T-helper 1 cell treated with Interleukin-12 subunit alpha and Interleukin-12 subunit beta and Interleukin-4 antibody, amounts not matched to agents 30 μg/mL and 1 μg/mL, for 36 hours (primary cell): ENCODE data around the gene EXTL2.
"Not testable (repeated sequence)": the region's sequence is repeated elsewhere in the genome, so short reads cannot be mapped to it uniquely, and the experiment has no call there.

Experiments
- H3K27ac Mint-ChIP-seq: one replicate; pipeline ENCODE4 v1.8.0; 2021; ENCODE audit warnings: mild to moderate bottlenecking, mixed read lengths
- H3K27me3 Mint-ChIP-seq: one replicate; pipeline ENCODE4 v1.8.0; 2021; ENCODE audit warnings: low read depth, mixed read lengths
- H3K36me3 Mint-ChIP-seq: one replicate; pipeline ENCODE4 v1.8.0; 2021; ENCODE audit warnings: low read depth, mixed read lengths
- H3K4me1 Mint-ChIP-seq: one replicate; pipeline ENCODE4 v1.8.0; 2021; ENCODE audit warnings: low read depth, mixed read lengths
- H3K4me3 Mint-ChIP-seq: one replicate; pipeline ENCODE4 v1.8.0; 2021; ENCODE audit warnings: mild to moderate bottlenecking, moderate library complexity, mixed read lengths
- H3K9me3 Mint-ChIP-seq: one replicate; pipeline ENCODE4 v1.8.0; 2021; ENCODE audit warnings: mixed read lengths

EXTL2 gene

GRCh38 chr1:100894603-100895539, at the start of gene EXTL2:
TSS of gene EXTL2 (minus strand) at chr1:100894842. CDS start at chr1:100888757, 6,085 bp downstream.
- Mint-ChIP-seq H3K27me3 (peaks cover 3% of the 10 kb centered on the region), H3K4me1 (peaks cover 38% of the 10 kb centered on the region), H3K27ac (peak within 1 kb of the TSS; percentile 98)

GRCh38 chr1:100943533-100943932, 48.9 kb upstream of the EXTL2 start:
- no peak overlapping the region for H3K27ac Mint-ChIP-seq

More at GRCh38 chr1:100894603-100895539, at the start of gene EXTL2:
- Mint-ChIP-seq H3K36me3 (peaks cover 29% of the 10 kb centered on the region), H3K9me3 (peaks cover 11% of the 10 kb centered on the region), H3K4me3 (peak within 1 kb of the TSS; percentile 95)

GRCh38 chr1:100942304-100943046, 47.8 kb upstream of the EXTL2 start:
- peaks cover 39% of the 10 kb centered on the region for H3K4me1 Mint-ChIP-seq
- peak overlapping the region; percentile 96 for H3K27ac Mint-ChIP-seq
- peaks cover 81% of the 10 kb centered on the region for H3K36me3 Mint-ChIP-seq
- peak overlapping the region; percentile 62 for H3K4me3 Mint-ChIP-seq
- peaks cover 3% of the 10 kb centered on the region for H3K27me3 Mint-ChIP-seq
- peaks cover 36% of the 10 kb centered on the region for H3K9me3 Mint-ChIP-seq

More at GRCh38 chr1:100943533-100943932, 48.9 kb upstream of the EXTL2 start:
- H3K36me3 Mint-ChIP-seq, result peaks cover 82% of the 10 kb centered on the region
- H3K4me1 Mint-ChIP-seq, result peaks cover 45% of the 10 kb centered on the region
- H3K27me3 Mint-ChIP-seq, result peaks cover 3% of the 10 kb centered on the region
- peaks cover 46% of the 10 kb centered on the region for H3K9me3 Mint-ChIP-seq
- H3K4me3 Mint-ChIP-seq, result no peak overlapping the region

- Mint-ChIP-seq H3K27me3 (peaks cover 3% of the 10 kb centered on the region), H3K36me3 (peaks cover 80% of the 10 kb centered on the region), H3K27ac (peak overlapping the region; percentile 96), H3K9me3 (peaks cover 28% of the 10 kb centered on the region), H3K4me1 (peaks cover 34% of the 10 kb centered on the region), H3K4me3 (peak overlapping the region; percentile 62)
These were observed 47.1 kb upstream of the EXTL2 start for GRCh38 chr1:100941580-100942216.

- H3K4me3 Mint-ChIP-seq, result peak overlapping the region; percentile 55
- peaks cover 22% of the 10 kb centered on the region for H3K9me3 Mint-ChIP-seq
- peaks cover 3% of the 10 kb centered on the region for H3K27me3 Mint-ChIP-seq
- H3K36me3 Mint-ChIP-seq, result peaks cover 80% of the 10 kb centered on the region
- peak overlapping the region; percentile 96 for H3K27ac Mint-ChIP-seq
- peaks cover 37% of the 10 kb centered on the region for H3K4me1 Mint-ChIP-seq
These were observed 46.5 kb upstream of the EXTL2 start for GRCh38 chr1:100941098-100941527.

- no peak overlapping the region for H3K4me3 Mint-ChIP-seq
- H3K27me3 Mint-ChIP-seq, result peaks cover 3% of the 10 kb centered on the region
- peaks cover 30% of the 10 kb centered on the region for H3K4me1 Mint-ChIP-seq
- H3K27ac Mint-ChIP-seq, result no peak overlapping the region
- H3K9me3 Mint-ChIP-seq, result peaks cover 8% of the 10 kb centered on the region
- peaks cover 76% of the 10 kb centered on the region for H3K36me3 Mint-ChIP-seq
These were observed 41.7 kb upstream of the EXTL2 start for GRCh38 chr1:100936194-100936967.

GRCh38 chr1:100933555-100933954, 38.9 kb upstream of the EXTL2 start:
- H3K27ac Mint-ChIP-seq, H3K27me3 Mint-ChIP-seq, H3K4me3 Mint-ChIP-seq, H3K9me3 Mint-ChIP-seq: not testable (repeated sequence)
- Mint-ChIP-seq H3K4me1 (peaks cover 35% of the 10 kb centered on the region), H3K36me3 (peaks cover 61% of the 10 kb centered on the region)

- Mint-ChIP-seq H3K9me3 (peaks cover 8% of the 10 kb centered on the region), H3K27me3 (no peaks in the 10 kb centered on the region), H3K27ac (no peak overlapping the region), H3K36me3 (peaks cover 44% of the 10 kb centered on the region), H3K4me1 (peaks cover 35% of the 10 kb centered on the region), H3K4me3 (no peak overlapping the region)
These were observed 37.1 kb upstream of the EXTL2 start for GRCh38 chr1:100931716-100932115.

GRCh38 chr1:100930494-100930893, 35.9 kb upstream of the EXTL2 start:
- no peaks in the 10 kb centered on the region for H3K27me3 Mint-ChIP-seq
- peak overlapping the region; percentile 15 for H3K4me3 Mint-ChIP-seq
- no peak overlapping the region for H3K27ac Mint-ChIP-seq
- peaks cover 13% of the 10 kb centered on the region for H3K9me3 Mint-ChIP-seq
- peaks cover 34% of the 10 kb centered on the region for H3K36me3 Mint-ChIP-seq
- peaks cover 36% of the 10 kb centered on the region for H3K4me1 Mint-ChIP-seq

- Mint-ChIP-seq H3K4me1 (peaks cover 41% of the 10 kb centered on the region), H3K36me3 (peaks cover 31% of the 10 kb centered on the region), H3K4me3 (no peak overlapping the region), H3K27me3 (no peaks in the 10 kb centered on the region), H3K27ac (no peak overlapping the region), H3K9me3 (peaks cover 11% of the 10 kb centered on the region)
These were observed 33.5 kb upstream of the EXTL2 start for GRCh38 chr1:100928128-100928527.

- peaks cover 28% of the 10 kb centered on the region for H3K36me3 Mint-ChIP-seq
- H3K4me3 Mint-ChIP-seq, result no peak overlapping the region
- H3K4me1 Mint-ChIP-seq, result peaks cover 41% of the 10 kb centered on the region
- peaks cover 11% of the 10 kb centered on the region for H3K9me3 Mint-ChIP-seq
- no peak overlapping the region for H3K27ac Mint-ChIP-seq
- no peaks in the 10 kb centered on the region for H3K27me3 Mint-ChIP-seq
These were observed 32.6 kb upstream of the EXTL2 start for GRCh38 chr1:100927276-100927675.

GRCh38 chr1:100926240-100926639, 31.6 kb upstream of the EXTL2 start:
- Mint-ChIP-seq H3K4me3 (peak overlapping the region; percentile 0), H3K36me3 (peaks cover 23% of the 10 kb centered on the region), H3K27ac (peak overlapping the region; percentile 62), H3K9me3 (peaks cover 11% of the 10 kb centered on the region), H3K4me1 (peaks cover 35% of the 10 kb centered on the region), H3K27me3 (no peaks in the 10 kb centered on the region)

- Mint-ChIP-seq H3K4me1 (peaks cover 30% of the 10 kb centered on the region), H3K4me3 (no peak overlapping the region), H3K27ac (peak overlapping the region; percentile 58)
These were observed 30.3 kb upstream of the EXTL2 start for GRCh38 chr1:100924991-100925390.

More at GRCh38 chr1:100924991-100925390, 30.3 kb upstream of the EXTL2 start:
- Mint-ChIP-seq H3K9me3 (peaks cover 11% of the 10 kb centered on the region), H3K36me3 (peaks cover 24% of the 10 kb centered on the region), H3K27me3 (no peaks in the 10 kb centered on the region)
